HepG2 (cell line): ENCODE data around the gene SLC7A11. TPM values are rescaled to one million over a fixed set of nuclear protein-coding genes. Genes with fewer than 3 reads are reported as not detected.
A peak's percentile ranks its signal among the peaks of the same experiment; 100 is the strongest.

ENCODE experiments used
- ARID5B ChIP-seq: IDR thresholded peaks from 2 replicates; pipeline ENCODE4 v1.4.0; 2020; ENCODE audit warnings: mild to moderate bottlenecking, missing genetic modification reagents
- CBX5 ChIP-seq: sonication (generic); formaldehyde crosslinking; IDR thresholded peaks from 2 replicates; pipeline ENCODE4 v1.4.0; 2020; ENCODE audit warnings: missing genetic modification reagents, borderline replicate concordance
- CCDC6 ChIP-seq: sonication (generic); formaldehyde crosslinking; IDR thresholded peaks from 2 replicates; pipeline ENCODE4 v1.8.1; 2022; ENCODE audit warnings: mild to moderate bottlenecking, missing genetic modification reagents, moderate library complexity
- CREB1 ChIP-seq, 2 experiments: fragments of 450-650 bp in 1 of 2; IDR thresholded peaks; 2 replicates each; pipeline ENCODE4 v1.6.1; 2016 to 2017; ENCODE audit warnings: control low read depth in 1 of 2, mild to moderate bottlenecking in 1 of 2, missing compliant biosample characterization in 1 of 2, missing genetic modification characterization in 1 of 2
- GATAD2A ChIP-seq: IDR thresholded peaks from 2 replicates; pipeline ENCODE4 v1.6.1; 2016
- GTF2F1 ChIP-seq: fragments of 150-350 bp; IDR thresholded peaks from 2 replicates; pipeline ENCODE4 v1.6.1; 2014; ENCODE audit warnings: low read length
- HIVEP1 ChIP-seq: sonication (generic); formaldehyde crosslinking; IDR thresholded peaks from 2 replicates; pipeline ENCODE4 v1.4.0; 2020; ENCODE audit warnings: mild to moderate bottlenecking, missing genetic modification reagents
- KDM5A ChIP-seq: fragments of 200-600 bp; sonication (generic); IDR thresholded peaks from 2 replicates; pipeline ENCODE4 v1.7.0; 2018; ENCODE audit warnings: antibody characterized with exemption, mild to moderate bottlenecking, low read length, borderline replicate concordance
- KMT2B ChIP-seq: IDR thresholded peaks from 2 replicates; pipeline ENCODE4 v1.6.1; 2016; ENCODE audit warnings: missing genetic modification reagents, missing compliant biosample characterization
- MTERF4 ChIP-seq: sonication (generic); formaldehyde crosslinking; IDR thresholded peaks from 2 replicates; pipeline ENCODE4 v1.8.0; 2023; ENCODE audit warnings: mild to moderate bottlenecking, missing genetic modification reagents
- NFIC ChIP-seq: IDR thresholded peaks from 2 replicates; pipeline ENCODE4 v1.6.1; 2012; ENCODE audit warnings: mild to moderate bottlenecking, low read length, inconsistent platforms
- NPAS2 ChIP-seq: sonication (generic); formaldehyde crosslinking; IDR thresholded peaks from 2 replicates; pipeline ENCODE4 v1.8.0; 2022; ENCODE audit warnings: mild to moderate bottlenecking, missing genetic modification reagents, borderline replicate concordance
- PHF20 ChIP-seq: sonication (generic); formaldehyde crosslinking; IDR thresholded peaks from 2 replicates; pipeline ENCODE4 v1.5.0; 2020; ENCODE audit warnings: mild to moderate bottlenecking, missing genetic modification reagents
- RFXANK ChIP-seq: IDR thresholded peaks from 2 replicates; pipeline ENCODE4 v1.6.1; 2016
- SATB2 ChIP-seq: sonication (generic); formaldehyde crosslinking; IDR thresholded peaks from 2 replicates; pipeline ENCODE4 v1.5.0; 2020; ENCODE audit warnings: missing genetic modification reagents
- SNAI1 ChIP-seq: sonication (generic); formaldehyde crosslinking; IDR thresholded peaks from 2 replicates; pipeline ENCODE4 v1.5.0; 2020; ENCODE audit warnings: mild to moderate bottlenecking, missing genetic modification reagents, borderline replicate concordance
- ZBTB7A ChIP-seq: sonication (generic); formaldehyde crosslinking; IDR thresholded peaks from 2 replicates; pipeline ENCODE4 v1.8.0; 2022; ENCODE audit warnings: mild to moderate bottlenecking, missing genetic modification reagents
- ZC3H13 ChIP-seq: sonication (generic); formaldehyde crosslinking; IDR thresholded peaks from 2 replicates; pipeline ENCODE4 v1.8.1; 2023; ENCODE audit warnings: mild to moderate bottlenecking, missing genetic modification reagents, moderate library complexity
- ZEB1 ChIP-seq: IDR thresholded peaks from 2 replicates; pipeline ENCODE4 v1.6.1; 2012; ENCODE audit warnings: mild to moderate bottlenecking, low read depth, inconsistent platforms; ENCODE audit not compliant: insufficient replicate concordance
- ZMAT5 ChIP-seq: sonication (generic); formaldehyde crosslinking; IDR thresholded peaks from 2 replicates; pipeline ENCODE4 v1.5.0; 2020; ENCODE audit warnings: mild to moderate bottlenecking, low read depth, missing genetic modification reagents, borderline replicate concordance
- ZNF12 ChIP-seq: sonication (generic); formaldehyde crosslinking; IDR thresholded peaks from 2 replicates; pipeline ENCODE4 v1.5.0; 2020; ENCODE audit warnings: missing genetic modification reagents
- ZNF234 ChIP-seq: sonication (generic); formaldehyde crosslinking; conservative IDR thresholded peaks from 2 replicates; pipeline ENCODE4 v1.5.1; 2020; ENCODE audit warnings: mild to moderate bottlenecking, missing genetic modification reagents
- polyA plus RNA-seq, 8 experiments: library from polyadenylated mRNA; depleted of rRNA in 3 of 8; stranded (reverse) in 7 of 8; unstranded in 1 of 8; fragments of >200 nt; fragmentation: Illumina TruSeq in 4 of 8; extraction: Trizol in 4 of 8; gene quantifications; 2 replicates each; pipeline versions ENCODE4 v1.2.1 to v1.2.3, GENCODE V29; 2011 to 2016; ENCODE audit warnings: low read depth in 4 of 8, missing spikeins in 1 of 8, mixed read lengths in 1 of 8; ENCODE audit not compliant: insufficient read depth in 1 of 8
- total RNA-seq, 5 experiments: library from RNA; depleted of rRNA; stranded (reverse); fragments of >200 nt; fragmentation: Illumina TruSeq; extraction: Trizol; gene quantifications; 2 replicates each; pipeline ENCODE4 v1.2.3, GENCODE V29; 2016; ENCODE audit warnings: low read depth in 1 of 5
- TF ChIP-seq, protein P1 (sequence below), 2 experiments: sonication (generic) in 1 of 2; formaldehyde crosslinking in 1 of 2; IDR thresholded peaks; 2 replicates each; pipeline versions ENCODE4 v1.4.0 to v1.6.1; 2018 to 2020; ENCODE audit warnings: missing genetic modification reagents in 2 of 2, borderline replicate concordance in 1 of 2, low read depth in 1 of 2, mild to moderate bottlenecking in 1 of 2, missing biosample characterization in 1 of 2

Gene SLC7A11
- total and polyA plus RNA-seq, 2 of the 13 experiments (the other 11 are each of a cell fraction or from before 2014, with no cell fraction given) = 15.7 to 17.5 TPM

DNA sequence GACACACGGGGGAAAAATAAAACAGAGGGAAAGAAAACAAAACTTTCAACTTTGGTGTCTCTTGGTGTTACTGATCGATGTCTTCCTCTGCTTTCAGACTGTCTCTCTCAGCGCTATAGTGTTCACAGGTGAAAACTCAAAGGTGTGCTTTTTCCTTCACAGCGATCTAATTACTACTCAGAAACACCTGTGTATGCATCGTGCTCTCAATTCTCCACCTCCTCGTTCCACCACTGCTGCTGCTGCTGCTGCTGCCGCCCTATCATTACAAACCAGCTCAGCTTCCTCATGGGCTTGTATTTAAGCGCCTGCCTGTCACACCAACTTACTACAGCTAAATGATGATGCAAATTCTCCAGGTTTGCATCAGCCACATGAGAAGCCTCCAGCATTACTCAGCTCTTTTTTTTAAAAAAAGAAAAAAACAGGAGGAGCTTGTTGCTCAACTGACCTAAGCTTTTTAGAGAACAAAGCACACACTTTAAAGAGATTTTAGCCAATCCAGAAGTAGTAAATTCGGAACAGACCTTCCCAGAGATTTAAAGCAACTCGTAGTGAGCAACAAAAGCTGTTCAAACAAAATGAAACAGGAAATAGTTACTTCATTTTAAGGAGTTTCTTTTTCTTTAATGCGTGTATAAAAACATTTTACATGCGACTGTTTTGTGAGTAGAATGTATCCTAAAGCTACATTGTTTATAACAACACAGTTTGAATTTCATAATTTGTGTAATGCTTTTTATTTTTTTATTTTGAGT lies at the start of gene SLC7A11 (continued):
- TF ChIP-seq ARID5B (CRISPR knock-in tag) (peak; percentile 82), GTF2F1 (no peak), RFXANK (CRISPR knock-in tag) (no peak), ZEB1 (peak; percentile 89), KMT2B (peak; percentile 69; the same call in 1 of the 2 replicates), CREB1 (IDR thresholded peaks at IDR 0.05) (peak; percentile 65), CREB1 (CRISPR knock-in tag; IDR thresholded peaks at IDR 0.05) (peak; percentile 35; the same call in 1 of the 2 replicates), ZNF12 (CRISPR knock-in tag) (peak; percentile 87; the same call in 1 of the 2 replicates), PHF20 (CRISPR knock-in tag) (no peak), HIVEP1 (CRISPR knock-in tag) (no peak; the same call in 1 of the 2 replicates), ZBTB7A (no peak), SATB2 (CRISPR knock-in tag) (no peak), NPAS2 (no peak), GATAD2A (CRISPR knock-in tag) (peak; percentile 82), SNAI1 (CRISPR knock-in tag) (no peak), ZC3H13 (CRISPR knock-in tag) (no peak), ZMAT5 (CRISPR knock-in tag) (no peak), KDM5A (no peak; the same call in 1 of the 2 replicates), NFIC (peak; percentile 70; the same call in 1 of the 2 replicates), MTERF4 (0 out of 2 replicates have a peak, but pooled peaks have one; percentile 56), CBX5 (peak; percentile 71; the same call in 1 of the 2 replicates), CCDC6 (no peak), ZNF234 (CRISPR knock-in tag) (no peak)
- TF ChIP-seq, protein P1, sequence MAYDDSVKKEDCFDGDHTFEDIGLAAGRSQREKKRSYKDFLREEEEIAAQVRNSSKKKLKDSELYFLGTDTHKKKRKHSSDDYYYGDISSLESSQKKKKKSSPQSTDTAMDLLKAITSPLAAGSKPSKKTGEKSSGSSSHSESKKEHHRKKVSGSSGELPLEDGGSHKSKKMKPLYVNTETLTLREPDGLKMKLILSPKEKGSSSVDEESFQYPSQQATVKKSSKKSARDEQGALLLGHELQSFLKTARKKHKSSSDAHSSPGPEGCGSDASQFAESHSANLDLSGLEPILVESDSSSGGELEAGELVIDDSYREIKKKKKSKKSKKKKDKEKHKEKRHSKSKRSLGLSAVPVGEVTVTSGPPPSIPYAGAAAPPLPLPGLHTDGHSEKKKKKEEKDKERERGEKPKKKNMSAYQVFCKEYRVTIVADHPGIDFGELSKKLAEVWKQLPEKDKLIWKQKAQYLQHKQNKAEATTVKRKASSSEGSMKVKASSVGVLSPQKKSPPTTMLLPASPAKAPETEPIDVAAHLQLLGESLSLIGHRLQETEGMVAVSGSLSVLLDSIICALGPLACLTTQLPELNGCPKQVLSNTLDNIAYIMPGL (CRISPR knock-in tag; IDR thresholded peaks at IDR 0.05; ENCODE audit: borderline replicate concordance in 1 of 2, low read depth in 1 of 2) = peak in 1 of 2 experiments; percentile 62; a peak in 3 of 4 replicates
